ENCODE measurements around the gene TSPAN10.
"Not testable (repeated sequence)": the region's sequence is repeated elsewhere in the genome, so short reads cannot be mapped to it uniquely, and the experiment has no call there.

TSPAN10 gene
- 0.15 to 0.54 (median 0.37) reads per million in 4 donors for total RNA-seq

DNA sequence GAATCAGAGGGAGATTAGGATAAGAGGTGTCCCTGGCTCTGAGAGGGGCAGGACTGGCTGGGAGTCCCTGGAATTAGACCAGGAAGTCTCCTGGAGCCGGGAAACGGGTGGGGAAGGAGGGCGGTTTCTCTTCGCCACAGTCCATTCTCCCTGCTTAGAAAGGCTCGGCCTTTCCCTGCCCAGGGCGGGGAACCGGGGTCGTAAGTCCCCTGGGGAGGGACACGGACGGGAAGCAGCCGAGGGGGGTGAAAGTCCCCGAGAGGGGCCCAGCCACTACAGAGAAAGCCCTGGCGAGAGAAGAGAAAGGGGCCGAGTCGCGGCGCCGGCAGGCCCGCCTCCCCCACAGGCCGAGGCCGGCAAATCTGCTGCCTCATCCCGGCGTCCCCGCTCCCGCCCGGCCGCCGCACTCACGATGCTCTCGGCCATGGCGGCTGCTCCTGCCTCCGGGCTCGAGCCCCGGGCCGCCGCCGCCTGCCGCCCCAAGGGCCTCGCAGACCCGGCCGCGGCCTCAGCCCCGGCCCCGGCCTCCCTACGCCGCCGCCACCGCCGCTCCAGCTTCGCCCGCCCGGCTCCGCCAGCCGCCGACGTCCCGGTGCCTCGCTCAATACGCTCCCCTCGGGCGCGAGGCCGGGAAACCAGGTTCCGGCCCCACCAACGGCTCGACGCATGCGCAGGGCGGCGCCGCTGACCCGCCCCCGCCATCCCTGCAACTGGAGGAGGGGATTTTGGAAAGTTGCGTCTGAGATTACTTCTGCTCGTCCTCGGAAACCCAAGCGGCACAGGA is at the start of gene TSPAN10, which contains the start of gene NPLOC4:
TSS of gene TSPAN10 (plus strand) at position 692 of the 784 bp plus-strand sequence. CDS start 5,217 bp downstream, outside the sequence.
TSS of gene NPLOC4 (minus strand) at position 608 of the 784 bp plus-strand sequence. CDS start at position 426, 182 bp downstream.
- peak; percentile 64 to 84 (median 76) for DNase-seq

DNA sequence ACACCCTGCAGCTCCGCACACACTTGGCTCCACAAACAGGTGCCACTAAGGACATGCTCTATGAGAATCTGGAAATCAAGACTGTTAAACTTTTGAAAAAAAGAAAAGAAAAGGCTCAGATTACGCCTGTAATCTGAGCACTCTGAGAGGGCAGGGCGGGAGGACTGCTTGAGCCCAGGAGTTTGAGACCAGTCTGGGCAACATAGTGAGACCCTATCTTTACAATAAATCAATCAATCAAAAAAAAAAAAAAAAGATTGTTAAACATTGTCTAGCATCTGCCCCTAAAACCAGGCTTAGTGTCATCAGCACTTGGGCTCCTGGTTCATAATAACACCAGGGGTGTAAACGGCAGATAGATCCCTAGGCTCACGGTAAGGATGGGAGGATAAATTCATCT is 47.4 kb upstream of the TSPAN10 start:
- DNase-seq = no peak

DNA sequence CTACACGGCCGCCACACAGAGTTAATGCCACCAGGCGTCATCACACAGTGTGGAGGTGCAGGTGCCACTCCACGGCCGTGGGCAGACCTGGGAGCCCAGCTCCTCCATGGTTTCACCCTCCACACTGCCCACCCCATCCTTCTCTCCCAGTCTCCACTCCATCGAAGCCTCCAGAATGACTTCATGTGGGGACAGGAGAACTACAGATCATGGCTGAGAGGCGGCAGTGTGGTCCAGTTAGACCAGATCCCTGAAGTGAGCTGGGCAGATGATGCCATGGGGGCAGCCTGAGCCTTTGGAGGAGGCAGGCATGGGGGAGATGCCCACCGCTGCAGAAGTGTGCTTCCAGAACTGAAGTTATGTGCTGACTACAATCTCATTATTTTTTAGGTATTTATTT is 46.9 kb upstream of the TSPAN10 start:
- DNase-seq = no peak

DNA sequence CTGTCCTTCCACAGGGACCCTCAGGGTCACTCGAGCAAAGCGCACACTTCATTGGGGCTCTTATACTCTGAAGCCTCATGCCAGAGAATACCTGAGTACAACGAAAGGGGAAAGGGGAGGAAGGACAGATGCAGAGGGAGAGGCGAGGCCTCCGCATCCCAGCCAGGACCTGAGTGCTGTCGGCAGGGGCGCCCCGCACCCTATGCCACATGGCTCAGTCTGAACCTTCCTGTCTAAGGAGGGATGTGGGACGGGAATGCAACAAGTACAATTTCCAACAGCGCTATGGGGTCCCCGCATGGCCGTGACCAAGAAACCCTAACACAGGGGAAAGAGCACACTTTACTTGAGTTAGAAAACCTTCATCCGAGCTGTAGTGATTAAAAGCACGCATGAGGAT is 45.0 kb upstream of the TSPAN10 start:
- no peak for DNase-seq

DNA sequence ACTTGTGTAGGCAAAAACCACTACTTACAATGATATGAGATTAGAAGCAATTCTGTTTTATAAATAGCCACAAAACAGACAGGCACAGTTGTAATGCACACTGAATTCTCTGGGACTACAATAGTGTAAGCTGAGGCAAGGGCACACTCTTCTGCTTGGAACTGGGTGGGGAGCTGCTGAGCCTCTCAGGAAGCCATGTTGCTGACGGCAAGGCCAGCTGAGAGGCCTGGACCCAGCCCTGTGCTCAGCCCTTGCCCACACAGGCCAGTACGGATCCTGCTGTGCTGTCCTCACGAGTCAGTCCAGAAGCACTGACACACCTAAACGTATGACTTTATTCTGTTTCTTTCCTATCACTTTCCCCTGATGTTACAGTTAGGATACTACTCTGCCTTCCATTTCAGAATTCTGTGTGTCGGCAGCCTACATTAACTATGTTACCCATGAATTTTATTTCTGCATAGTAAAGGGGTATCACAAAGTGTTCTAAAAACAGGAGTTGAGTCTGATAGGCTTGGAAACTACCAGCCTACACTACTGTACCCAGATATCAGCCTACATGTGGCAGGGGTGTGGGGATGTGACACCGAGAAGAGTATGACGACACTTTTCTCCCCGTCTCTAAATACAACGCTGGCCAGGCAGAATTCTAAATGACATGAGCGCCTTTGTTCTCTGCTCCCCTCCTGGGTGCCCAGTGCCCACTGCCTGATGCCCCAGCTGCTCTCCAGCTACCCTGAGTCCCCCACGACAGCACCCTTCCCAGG is 43.7 kb upstream of the TSPAN10 start:
- no peak for DNase-seq

DNA sequence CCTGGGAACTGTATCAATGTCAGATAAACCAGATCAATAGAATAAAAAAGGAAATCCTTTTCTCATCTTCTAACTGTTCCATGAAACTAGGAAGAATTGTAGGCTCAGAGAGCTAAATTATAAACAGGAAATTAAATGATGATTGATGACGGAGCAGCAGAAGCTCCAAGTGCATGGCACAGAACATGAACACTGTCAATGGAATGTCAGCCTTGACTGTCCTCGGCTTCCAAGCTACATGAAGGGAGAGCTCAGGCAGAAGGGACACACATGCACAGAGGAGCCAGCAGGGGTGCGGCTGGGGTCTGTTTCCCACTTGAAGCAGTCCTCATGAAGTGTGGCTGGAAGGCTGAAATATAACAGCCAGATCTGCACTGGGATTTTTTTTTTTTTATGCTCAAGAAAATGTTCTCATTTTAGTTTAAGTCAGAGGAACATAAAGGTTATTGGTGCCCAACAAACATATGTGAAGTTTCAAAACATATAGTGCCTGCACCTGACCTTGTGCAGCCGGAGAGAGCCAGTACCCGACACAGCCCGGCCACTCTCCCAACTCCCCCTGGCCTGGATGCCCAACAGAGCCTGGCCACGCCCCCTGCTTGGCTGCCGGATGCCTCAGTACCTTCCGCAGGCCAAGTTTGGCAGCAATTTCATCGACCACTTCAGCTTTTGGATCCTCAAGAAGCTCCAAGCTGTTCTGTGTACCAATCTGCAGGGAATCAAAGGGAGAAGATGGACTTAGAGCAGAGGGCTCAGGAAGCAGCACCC is 37.1 kb upstream of the TSPAN10 start:
- no peak for DNase-seq

DNA sequence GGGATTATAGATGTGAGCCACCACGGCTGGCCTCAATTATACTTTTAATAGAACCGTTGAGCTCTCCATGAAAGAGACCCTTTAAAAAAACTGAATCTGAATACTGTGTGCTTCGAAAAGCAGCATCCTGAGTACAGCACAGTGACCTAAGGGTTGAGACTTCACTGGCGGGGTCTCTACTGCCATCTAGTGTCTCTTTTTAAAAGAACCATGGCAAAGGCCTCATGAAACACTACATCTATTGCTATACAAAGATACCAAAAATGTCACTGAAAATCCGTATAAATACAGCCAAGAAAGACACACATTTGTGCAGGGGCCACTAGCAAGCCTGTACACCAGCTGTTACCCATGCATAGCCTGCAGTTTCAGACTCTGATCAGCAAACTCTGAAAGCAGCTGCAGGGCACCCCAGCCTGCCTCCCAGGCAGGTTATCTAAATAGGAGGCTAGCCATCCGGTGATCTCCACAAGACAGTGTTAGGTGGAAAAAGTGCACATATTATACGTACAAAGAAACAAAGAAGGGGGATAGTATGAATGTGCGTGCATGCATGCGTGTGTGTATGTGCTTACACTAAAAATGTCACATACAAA is 35.4 kb upstream of the TSPAN10 start:
- peak in 4 of 5 donors; percentile 14 to 55 (median 28) for DNase-seq

DNA sequence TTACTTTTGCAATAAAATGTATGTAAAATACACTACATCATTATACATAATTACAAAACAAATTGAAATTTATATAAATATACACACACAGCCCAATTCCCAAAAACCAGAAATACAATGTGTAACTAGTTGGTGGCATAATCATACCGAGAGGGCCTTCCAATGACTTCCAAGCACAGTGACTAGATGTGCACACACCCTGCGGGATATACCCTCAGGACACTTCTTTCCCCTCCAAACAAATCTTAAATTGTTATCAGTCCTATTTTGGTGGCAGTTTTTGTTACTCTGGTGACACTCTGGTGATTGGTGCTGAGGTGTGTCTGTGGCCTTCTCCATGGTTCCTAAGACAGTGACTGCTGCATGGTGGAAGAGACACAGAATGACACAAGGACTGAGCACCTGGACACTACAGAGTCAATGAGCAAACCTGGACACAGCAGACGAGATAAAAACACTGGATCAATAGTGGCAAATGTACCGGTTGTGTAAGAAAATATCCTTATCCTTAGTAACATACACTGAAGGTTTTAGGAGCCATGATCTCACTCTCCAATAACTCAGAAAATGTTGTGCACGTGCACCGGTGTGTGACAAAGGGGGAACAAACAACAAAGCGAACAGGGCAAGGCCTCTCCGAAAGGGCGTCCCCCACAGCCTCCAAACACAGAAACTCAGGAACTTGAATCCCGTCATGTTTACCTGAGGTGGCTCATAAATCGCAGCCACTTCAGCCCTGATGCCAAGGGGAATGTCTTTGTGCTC is 33.0 kb upstream of the TSPAN10 start:
- no peak for DNase-seq

DNA sequence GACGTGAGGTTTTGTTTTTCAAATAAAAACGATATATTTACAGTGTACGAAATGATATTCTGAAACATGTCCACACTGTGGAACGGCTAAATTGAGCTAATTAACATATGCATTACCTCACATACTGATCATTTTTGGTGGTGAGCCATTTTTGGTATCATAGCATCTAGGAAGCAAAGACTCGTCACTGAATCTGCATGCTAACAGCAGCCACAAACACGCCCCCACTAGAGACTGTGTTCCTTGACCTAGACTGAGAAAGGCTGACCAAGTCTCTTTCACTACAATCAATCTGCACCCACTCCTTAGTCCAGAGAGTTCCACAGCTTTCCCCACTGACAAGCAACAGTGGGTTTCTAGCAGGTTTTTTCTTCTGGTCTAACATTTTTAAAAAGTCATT is 29.6 kb upstream of the TSPAN10 start:
- DNase-seq = no peak

DNA sequence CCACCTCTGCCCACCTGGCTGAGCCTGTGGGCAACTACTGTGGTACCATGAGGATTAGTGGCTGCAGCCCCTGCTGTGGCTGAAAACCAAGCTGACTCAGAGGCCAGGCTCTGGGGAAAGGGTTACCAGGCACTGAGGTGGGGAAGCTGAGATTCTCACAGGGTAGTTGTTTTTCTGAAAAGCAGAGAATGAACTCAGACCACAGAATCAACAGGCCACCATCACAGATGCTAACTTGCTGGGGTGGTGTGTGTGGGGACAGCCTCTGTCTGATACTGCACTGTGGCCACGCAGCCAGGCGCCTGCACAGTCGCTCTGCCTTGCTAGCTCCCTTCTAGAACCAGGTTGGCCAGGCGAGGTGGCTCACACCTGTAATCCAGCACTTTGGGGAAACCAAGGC is 28.9 kb upstream of the TSPAN10 start:
- no peak for DNase-seq

DNA sequence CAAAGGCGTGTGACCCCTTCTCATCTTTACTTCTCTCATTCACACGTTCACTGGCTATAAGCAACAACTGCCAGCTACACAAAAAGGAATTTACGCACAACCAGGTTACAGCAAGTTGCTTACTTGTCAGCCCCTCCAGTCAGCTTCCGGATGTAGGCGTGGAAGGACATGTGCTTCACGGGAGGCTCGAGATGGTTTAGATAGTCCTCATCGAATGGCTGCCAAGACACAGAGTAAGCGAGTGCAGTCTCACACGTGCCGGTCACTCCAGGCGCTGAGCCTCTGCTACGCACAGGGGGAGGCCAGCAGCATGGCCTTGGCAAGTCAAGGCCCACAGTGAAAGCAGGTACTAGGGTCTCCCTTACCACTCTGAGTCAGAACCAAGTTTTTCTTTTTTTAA is 28.4 kb upstream of the TSPAN10 start:
- no peak for DNase-seq

DNA sequence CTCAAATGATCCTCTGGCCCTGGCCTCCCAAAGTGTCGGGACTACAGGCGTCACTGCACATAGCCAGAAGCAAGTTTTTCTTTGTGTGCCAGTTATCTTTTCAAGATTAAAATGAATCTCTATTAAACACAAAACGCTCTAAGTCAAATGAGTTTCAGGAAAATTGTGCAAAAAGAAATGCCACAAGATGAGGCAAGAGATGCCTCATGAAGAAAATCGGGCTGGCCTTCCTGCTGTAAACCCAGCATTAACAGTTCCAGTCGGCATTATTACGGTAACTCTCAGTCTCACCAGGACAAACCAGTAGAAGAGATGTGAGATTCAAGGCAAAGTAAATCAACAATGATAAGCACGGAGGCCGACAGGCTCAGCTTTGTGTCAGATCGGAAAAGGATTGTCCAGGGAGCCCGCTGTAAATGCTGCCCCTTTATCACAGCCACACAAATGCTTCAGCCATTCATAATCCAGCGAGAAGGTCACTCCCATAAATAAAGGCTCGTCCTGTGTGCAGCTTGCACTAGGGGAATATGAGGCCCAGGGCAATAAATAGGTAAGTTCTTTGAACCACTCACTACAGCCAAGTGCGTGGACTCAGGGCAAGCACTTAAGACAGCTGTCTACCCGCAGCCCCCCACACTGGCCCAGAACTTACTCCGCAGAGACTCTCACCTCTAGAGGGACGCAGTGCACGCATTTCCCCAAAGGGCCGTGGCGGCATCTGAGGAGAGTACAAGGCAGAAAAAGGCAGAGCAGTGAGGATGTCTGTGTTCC is 27.3 kb upstream of the TSPAN10 start:
- DNase-seq = no peak

DNA sequence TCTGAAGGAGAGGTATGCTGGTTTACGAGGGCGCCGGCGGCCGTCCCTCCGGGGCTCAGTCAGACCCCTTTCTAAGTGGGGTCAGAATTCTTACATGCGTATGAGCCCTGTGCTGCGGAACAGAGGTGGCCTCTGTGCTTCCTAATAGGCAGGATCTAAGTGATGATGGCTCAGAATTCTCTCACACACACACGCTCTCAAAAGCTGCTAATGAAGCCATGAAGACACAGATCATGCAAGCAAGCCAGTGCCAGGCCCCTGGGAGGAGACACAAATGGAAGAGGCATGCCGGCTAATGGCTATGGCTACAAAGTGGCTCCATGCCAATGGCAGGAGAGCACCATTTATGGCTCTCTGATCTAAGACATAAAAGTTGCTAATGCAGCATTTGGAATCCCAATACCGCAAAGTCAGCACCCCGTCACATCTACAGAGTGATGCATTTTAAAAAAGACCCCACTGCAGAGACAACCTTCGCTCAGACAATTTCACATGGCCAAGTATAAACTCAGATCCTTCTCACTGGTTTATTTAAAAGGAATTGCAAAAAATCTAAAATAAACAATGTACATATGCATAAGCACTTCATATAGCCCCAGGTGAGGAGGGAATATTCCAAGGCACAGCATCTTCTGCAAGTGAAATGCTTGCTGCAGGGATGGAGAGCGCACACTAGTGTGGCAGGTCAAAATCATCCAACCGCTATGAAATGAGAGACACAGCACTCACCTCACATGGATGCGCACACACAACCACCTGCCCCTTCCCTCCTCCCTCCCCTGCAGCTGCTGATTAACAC is 24.6 kb upstream of the TSPAN10 start:
- no peak for DNase-seq

DNA sequence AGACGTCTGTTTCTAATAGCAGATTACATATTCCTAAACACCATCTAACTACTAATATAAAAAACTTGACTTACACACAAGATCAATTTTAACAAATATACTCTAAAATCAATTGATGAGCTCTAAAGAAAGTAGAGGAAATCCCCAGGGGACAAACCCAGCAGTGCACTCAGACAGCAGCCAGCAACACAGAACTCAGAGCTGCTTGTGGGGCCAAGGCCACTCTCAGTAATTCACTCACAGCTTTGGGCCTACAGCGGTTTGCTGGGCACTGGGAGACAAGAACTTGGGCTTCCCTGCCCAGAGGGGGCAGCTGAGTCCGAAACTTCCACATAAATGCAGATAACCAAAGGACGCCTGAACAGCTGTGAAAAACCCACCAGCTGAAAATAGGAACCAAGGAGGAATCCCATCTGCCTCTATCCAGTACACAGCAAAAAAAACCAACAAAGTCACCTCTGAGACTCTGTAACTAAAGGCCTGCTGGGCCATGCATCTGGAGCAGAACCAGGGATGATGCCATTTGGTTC is 21.5 kb upstream of the TSPAN10 start:
- DNase-seq = no peak

DNA sequence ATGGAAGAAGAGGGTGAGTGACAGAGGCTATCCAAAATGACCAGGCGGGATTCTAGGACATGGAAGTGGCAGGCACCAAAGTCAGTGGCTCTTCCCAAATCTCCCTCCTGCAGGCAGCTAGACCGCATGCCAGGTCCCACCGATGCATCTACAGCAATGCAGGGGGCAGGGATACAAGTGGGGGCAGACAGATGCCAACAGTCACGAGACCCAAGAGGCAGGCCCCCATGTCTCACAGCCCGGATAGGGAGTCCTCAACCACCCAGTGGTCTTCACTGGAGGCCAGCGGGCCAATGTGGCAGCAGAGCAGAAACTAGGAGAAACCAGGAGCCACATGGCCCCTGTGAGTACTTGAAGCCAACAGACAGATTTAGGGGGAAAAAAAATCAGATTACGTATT is 20.1 kb upstream of the TSPAN10 start:
- no peak for DNase-seq

DNA sequence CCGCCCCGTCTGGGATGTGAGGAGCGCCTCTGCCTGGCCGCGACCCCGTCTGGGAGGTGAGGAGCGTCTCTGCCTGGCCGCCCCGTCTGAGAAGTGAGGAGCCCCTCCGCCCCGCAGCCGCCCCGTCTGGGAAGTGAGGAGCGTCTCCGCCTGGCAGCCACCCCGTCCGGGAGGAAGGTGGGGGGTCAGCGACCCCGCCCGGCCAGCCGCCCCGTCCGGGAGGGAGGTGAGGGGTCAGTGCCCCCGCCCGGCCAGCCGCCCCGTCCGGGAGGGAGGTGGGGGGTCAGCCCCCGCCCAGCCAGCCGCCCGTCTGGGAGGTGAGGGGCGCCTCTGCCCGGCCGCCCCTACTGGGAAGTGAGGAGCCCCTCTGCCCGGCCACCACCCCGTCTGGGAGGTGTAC is 18.7 kb upstream of the TSPAN10 start:
- DNase-seq = not testable (repeated sequence)

DNA sequence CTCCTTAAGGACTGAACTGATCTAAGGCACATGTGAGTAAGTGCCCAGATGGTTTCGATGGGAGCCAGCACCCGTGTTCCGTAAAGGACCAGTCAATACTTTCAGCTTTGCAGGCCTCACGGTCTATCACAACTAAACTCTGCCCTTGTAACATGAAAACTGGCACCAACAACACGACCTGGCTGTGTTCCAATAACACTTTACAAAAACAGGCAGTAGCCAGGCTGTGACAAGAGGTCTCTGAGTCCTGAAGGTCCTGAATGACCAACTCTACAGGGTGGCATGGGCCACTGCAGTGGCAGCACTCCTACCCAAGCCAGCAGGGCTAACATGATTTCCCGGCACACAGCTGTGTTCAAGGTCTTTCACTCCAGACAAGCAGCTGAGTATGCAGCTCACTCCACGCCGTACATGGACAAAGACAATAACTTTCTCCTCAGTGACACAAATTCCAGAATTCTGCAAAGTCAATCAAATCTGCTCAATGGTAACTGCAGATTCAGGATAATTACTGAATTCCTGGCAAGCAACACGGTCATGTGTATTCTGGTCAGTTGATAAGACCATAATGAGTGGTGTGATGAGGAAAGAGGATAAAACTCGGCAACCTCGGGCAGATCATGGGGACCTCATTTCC is 15.4 kb upstream of the TSPAN10 start:
- DNase-seq = no peak

DNA sequence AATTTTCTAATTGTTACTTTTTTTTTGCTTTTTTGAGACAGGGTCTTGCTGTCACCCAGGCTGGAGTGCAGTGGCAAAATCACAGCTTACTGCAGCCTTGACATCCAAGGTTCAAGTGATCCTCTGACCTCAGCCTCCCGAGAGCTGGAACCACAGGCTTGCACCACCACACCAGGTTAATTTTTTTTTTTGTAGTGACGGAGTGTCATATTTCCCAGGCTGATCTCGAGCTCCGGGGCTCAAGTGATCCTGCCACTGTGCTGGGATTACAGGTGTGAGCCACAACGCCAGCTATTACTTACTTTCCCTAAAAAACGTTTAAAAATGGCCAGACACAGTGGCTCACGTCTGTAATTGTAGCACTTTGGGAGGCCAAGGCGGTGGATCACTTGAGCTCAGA is 6.7 kb upstream of the TSPAN10 start:
- no peak for DNase-seq

DNA sequence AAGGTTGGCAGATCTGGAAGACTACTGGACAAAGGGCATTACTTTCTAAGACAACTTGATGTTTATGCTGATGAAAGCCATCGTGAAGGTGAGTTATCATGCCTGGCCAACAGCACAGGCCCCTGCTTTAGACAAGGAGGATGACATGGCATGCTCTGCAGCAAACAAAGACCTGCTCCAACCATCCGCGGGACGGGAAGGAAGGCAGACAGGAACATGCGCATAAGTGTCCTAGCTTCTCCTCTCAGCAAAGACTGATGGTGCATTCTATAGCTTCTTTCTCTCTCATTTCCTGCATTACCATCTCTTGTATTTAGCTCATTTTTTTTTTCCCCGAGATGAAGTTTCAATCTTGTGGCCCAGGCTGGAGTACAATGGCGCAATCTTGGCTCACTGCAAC is 5.5 kb upstream of the TSPAN10 start:
- no peak for DNase-seq

DNA sequence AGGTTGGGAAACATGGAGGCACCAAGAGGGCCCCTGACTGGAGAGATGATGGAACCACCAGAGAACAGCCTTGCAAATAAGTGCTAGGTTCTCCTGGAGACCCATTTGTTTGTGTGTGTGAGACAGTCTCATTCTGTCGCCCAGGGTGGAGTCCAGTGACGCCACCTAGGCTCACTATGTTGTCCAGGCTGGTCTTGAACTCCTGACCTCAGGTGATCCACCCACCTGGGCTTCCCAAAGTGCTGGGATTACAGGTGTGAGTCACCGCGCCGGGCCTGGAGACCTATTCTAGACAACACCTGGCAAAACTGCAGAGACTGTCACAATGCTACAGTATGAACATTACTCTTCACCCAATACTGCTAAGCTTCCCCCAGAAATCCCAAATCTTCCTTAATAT is 1.6 kb upstream of the TSPAN10 start:
- DNase-seq = no peak

Measured in T-helper 1 cell (primary cell).